HEK293T (cell line): ENCODE data around the gene DNAJC4.

Source experiments
- CTCF ChIA-PET: fragments of 350-600 bp; formaldehyde crosslinking; extraction: SDS; loops from one replicate; lab custom pipeline; 2021; ENCODE audit warnings: antibody characterized with exemption, inconsistent platforms; lab: Yijun Ruan, JAX
- POLR2A ChIA-PET: fragments of 350-600 bp; formaldehyde crosslinking; extraction: SDS; loops from one replicate; lab custom pipeline; 2020; ENCODE audit warnings: antibody characterized with exemption, inconsistent platforms; lab: Yijun Ruan, JAX
- DNase-seq: peaks from one replicate; pipeline ENCODE4 v3.0.0; 2012; ENCODE audit warnings: mixed read lengths; ENCODE audit errors: extremely low spot score
- ARNT ChIP-seq: fragments of 450-650 bp; IDR thresholded peaks from 2 replicates; pipeline ENCODE4 v1.6.1; 2017; ENCODE audit warnings: mild to moderate bottlenecking
- BHLHE40 ChIP-seq: fragments of 450-650 bp; IDR thresholded peaks from 2 replicates; pipeline ENCODE4 v1.6.1; 2016; ENCODE audit warnings: mild to moderate bottlenecking, moderate library complexity, borderline replicate concordance
- CTBP1 ChIP-seq: fragments of 450-650 bp; IDR thresholded peaks from 2 replicates; pipeline ENCODE4 v1.6.1; 2016; ENCODE audit warnings: borderline replicate concordance
- ELF4 ChIP-seq: fragments of 450-650 bp; IDR thresholded peaks from 2 replicates; pipeline ENCODE4 v1.6.1; 2017; ENCODE audit warnings: antibody characterized with exemption
- FOXA1 ChIP-seq: fragments of 450-650 bp; IDR thresholded peaks from 2 replicates; pipeline ENCODE4 v1.6.1; 2016; ENCODE audit warnings: mild to moderate bottlenecking
- FOXK2 ChIP-seq: fragments of 450-650 bp; IDR thresholded peaks from 2 replicates; pipeline ENCODE4 v1.6.1; 2016; ENCODE audit warnings: mild to moderate bottlenecking
- FOXM1 ChIP-seq: fragments of 450-650 bp; IDR thresholded peaks from 2 replicates; pipeline ENCODE4 v1.6.1; 2017; ENCODE audit warnings: mild to moderate bottlenecking, borderline replicate concordance
- HDGF ChIP-seq: fragments of 450-650 bp; IDR thresholded peaks from 2 replicates; pipeline ENCODE4 v1.6.1; 2017; ENCODE audit warnings: antibody characterized with exemption, borderline replicate concordance
- L3MBTL2 ChIP-seq: fragments of 450-650 bp; conservative IDR thresholded peaks from 2 replicates; pipeline ENCODE4 v1.6.1; 2016; ENCODE audit warnings: mild to moderate bottlenecking
- LEF1 ChIP-seq: fragments of 450-650 bp; IDR thresholded peaks from 2 replicates; pipeline ENCODE4 v1.6.1; 2017; ENCODE audit warnings: mild to moderate bottlenecking, borderline replicate concordance
- NFRKB ChIP-seq: fragments of 450-650 bp; IDR thresholded peaks from 2 replicates; pipeline ENCODE4 v1.6.1; 2016; ENCODE audit warnings: mild to moderate bottlenecking, moderate library complexity
- SP1 ChIP-seq: fragments of 450-650 bp; IDR thresholded peaks from 2 replicates; pipeline ENCODE4 v1.6.1; 2017
- SUZ12 ChIP-seq: fragments of 450-650 bp; IDR thresholded peaks from 2 replicates; pipeline ENCODE4 v1.6.1; 2016; ENCODE audit warnings: mild to moderate bottlenecking
- TARDBP ChIP-seq: fragments of 450-650 bp; IDR thresholded peaks from 2 replicates; pipeline ENCODE4 v1.6.1; 2016
- ZNF384 ChIP-seq: fragments of 450-650 bp; IDR thresholded peaks from 2 replicates; pipeline ENCODE4 v1.6.1; 2016
- TF ChIP-seq, protein P1 (sequence below): fragments of 450-650 bp; IDR thresholded peaks from 2 replicates; pipeline ENCODE4 v1.6.1; 2016

The DNAJC4 gene

DNA sequence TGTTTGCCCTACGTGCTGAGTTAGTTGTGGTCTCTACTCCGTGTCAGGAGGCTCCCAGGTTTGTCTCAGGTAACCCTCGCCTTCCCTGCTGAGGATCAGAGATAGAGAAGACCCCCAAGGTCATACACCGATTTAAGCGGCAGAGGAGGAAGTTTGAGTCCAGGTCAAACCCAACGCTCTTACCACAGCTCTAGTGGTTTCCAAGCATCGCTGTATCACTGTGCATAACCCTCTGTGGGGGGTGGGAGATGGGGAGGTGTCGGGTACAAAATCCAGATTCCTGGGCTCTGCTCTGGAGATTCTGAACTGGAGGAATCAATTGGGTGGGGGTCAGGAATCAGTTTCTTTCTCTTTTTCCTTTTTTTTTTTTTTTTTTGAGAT, 627 bp downstream of the DNAJC4 start:
- no peak for TF ChIP-seq ELF4
- TF ChIP-seq TARDBP: no peak
- no peak for TF ChIP-seq SP1
- no peak for TF ChIP-seq FOXM1
- no peak for TF ChIP-seq FOXA1
- no peak for TF ChIP-seq L3MBTL2
- TF ChIP-seq, protein P1, sequence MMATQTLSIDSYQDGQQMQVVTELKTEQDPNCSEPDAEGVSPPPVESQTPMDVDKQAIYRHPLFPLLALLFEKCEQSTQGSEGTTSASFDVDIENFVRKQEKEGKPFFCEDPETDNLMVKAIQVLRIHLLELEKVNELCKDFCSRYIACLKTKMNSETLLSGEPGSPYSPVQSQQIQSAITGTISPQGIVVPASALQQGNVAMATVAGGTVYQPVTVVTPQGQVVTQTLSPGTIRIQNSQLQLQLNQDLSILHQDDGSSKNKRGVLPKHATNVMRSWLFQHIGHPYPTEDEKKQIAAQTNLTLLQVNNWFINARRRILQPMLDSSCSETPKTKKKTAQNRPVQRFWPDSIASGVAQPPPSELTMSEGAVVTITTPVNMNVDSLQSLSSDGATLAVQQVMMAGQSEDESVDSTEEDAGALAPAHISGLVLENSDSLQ: no peak
- no peak for TF ChIP-seq LEF1
- no peak for TF ChIP-seq ZNF384
- no peak for TF ChIP-seq FOXK2
- no peak for TF ChIP-seq NFRKB
- TF ChIP-seq SUZ12: no peak
- TF ChIP-seq CTBP1: no peak
- no peak for TF ChIP-seq HDGF
- no peak for TF ChIP-seq BHLHE40
- TF ChIP-seq ARNT: no peak
- DNase-seq: no peak
- ChIA-PET CTCF (no interaction called here), POLR2A (interaction anchor here (0.7 to 5.3 kb wide), 5 partner anchors 14 to 49 kb away, joined by 3 to 59 read pairs (median 3); partner anchors contain the start of genes FKBP2 and PPP1R14B)

DNA sequence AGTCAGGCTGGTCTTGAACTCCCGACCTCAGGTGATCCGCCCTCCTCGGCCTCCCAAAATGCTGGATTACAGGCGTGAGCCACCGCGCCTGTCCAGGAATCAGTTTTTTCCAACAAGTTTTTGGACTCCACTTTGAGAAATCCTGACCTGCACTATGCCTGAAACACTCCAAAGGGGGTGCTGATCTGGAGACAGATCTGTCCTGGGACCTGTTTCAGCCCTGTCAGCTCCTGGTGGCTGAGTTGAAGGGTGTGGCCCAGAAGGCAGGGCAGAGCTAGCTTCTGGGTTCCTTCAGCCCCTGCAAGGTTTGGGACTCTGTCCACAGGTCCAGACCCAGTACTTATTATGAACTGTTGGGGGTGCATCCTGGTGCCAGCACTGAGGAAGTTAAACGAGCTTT, 1.2 kb downstream of the DNAJC4 start:
- ChIA-PET CTCF (no interaction called here), POLR2A (interaction anchor here (1.0 to 5.3 kb wide), 3 partner anchors 13 to 176 kb away, joined by 3 to 59 read pairs (median 3); partner anchors contain the start of genes FKBP2 and PPP1R14B)
- TF ChIP-seq ZNF384 (no peak), CTBP1 (no peak), FOXA1 (no peak), BHLHE40 (no peak), TARDBP (no peak), HDGF (no peak), ELF4 (no peak)
- TF ChIP-seq, protein P1: no peak
- DNase-seq: no peak

GRCh38 chr11:64232182-64232966, 2.0 kb downstream of the DNAJC4 start:
- POLR2A ChIA-PET: interaction anchor here (1.0 to 5.3 kb wide), 2 partner anchors 12 to 175 kb away, joined by 3 to 59 read pairs; partner anchors contain the start of genes FKBP2 and PPP1R14B
- TF ChIP-seq ARNT (no peak), ZNF384 (no peak), NFRKB (no peak)
- no peak for DNase-seq
- CTCF ChIA-PET: no interaction called here

DNA sequence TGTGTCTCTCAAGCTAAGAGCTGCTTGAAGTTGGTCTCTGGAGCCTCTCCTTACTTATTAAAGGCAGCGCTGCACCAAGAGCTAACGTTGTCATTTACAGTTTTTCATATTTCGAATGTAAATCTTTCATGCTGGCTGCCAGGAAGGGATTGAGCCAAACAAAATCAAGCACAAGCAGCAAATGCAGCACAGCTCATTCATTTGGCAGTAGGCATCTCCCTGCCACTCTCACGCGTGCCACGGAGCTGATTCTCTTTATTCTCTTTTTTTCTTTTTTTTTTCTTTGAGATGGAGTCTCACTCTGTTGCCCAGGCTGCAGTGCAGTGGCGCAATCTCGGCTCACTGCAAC, 2.6 kb downstream of the DNAJC4 start:
- DNase-seq: no peak
- TF ChIP-seq FOXK2 (no peak), ARNT (no peak), ELF4 (no peak), FOXM1 (no peak), L3MBTL2 (no peak), BHLHE40 (no peak), TARDBP (no peak), SP1 (no peak), NFRKB (no peak)
- TF ChIP-seq, protein P1: no peak
- ChIA-PET POLR2A (interaction anchor here (5.3 kb wide), 1 partner anchor 12 kb away, joined by 59 read pairs; the partner anchor contains the start of genes FKBP2 and PPP1R14B), CTCF (no interaction called here)

- ChIA-PET POLR2A (interaction anchor here (0.7 to 5.3 kb wide), 3 partner anchors 10 to 49 kb away, joined by 3 to 59 read pairs (median 4); partner anchors contain the start of genes FKBP2 and PPP1R14B), CTCF (interaction anchor here (0.6 kb wide), 1 partner anchor 17 kb away, joined by 3 read pairs; no protein-coding TSS in a partner anchor)
- DNase-seq: no peak
- no peak for TF ChIP-seq ELF4
- no peak for TF ChIP-seq TARDBP
- TF ChIP-seq L3MBTL2: no peak
- no peak for TF ChIP-seq FOXM1
- no peak for TF ChIP-seq BHLHE40
- no peak for TF ChIP-seq CTBP1
- TF ChIP-seq ARNT: no peak
- TF ChIP-seq HDGF: no peak
- no peak for TF ChIP-seq ZNF384
- TF ChIP-seq, protein P1: no peak
- no peak for TF ChIP-seq NFRKB
- TF ChIP-seq FOXA1: no peak
- TF ChIP-seq LEF1: no peak
- TF ChIP-seq FOXK2: no peak
- TF ChIP-seq SP1: no peak
- TF ChIP-seq SUZ12: no peak
These were observed 3.7 kb downstream of the DNAJC4 start, which contains the start of gene VEGFB for GRCh38 chr11:64233913-64234586. VEGFB (plus strand) TSS chr11:64234584; CDS start chr11:64234834, 250 bp downstream.
